K562 (cell line): ENCODE measurements around the gene HHIPL1. TPM values are rescaled to one million over a fixed set of nuclear protein-coding genes. Genes with fewer than 3 reads are reported as not detected.

Experiments
- ATAC-seq: fragments of 200-7000 bp; cut with Tn5 transposase; 3 replicates; pipeline ENCODE4 v1.9.1; 2020; ENCODE audit warnings: moderate library complexity
- BruUV-seq: library from RNA; stranded (reverse); fragments of 400-500 nt; replicated peaks from 2 replicates; lab custom pipeline; 2021; lab: Mats Ljungman, UMichigan
- CTCF ChIA-PET: fragments of 300-600 bp; formaldehyde crosslinking; extraction: SDS; loops from one replicate; lab custom pipeline; 2021; ENCODE audit warnings: low intra/inter-chr PET ratio; lab: Yijun Ruan, JAX
- POLR2A ChIA-PET: fragments of 300-600, 350-650 bp; sonication (Branson Sonifier 250); formaldehyde crosslinking; extraction: SDS; loops from one replicate; lab custom pipeline; 2021; ENCODE audit warnings: antibody characterized with exemption, inconsistent platforms; lab: Yijun Ruan, JAX
- DNase-seq, 4 experiments: peaks; one replicate each; pipeline versions ENCODE4 v3.0.0 to v3.0.0-alpha.2; 2011 to 2018; ENCODE audit warnings: low spot score in 3 of 4, mixed read lengths in 3 of 4; ENCODE audit errors: extremely low read depth in 1 of 4
- FAIRE-seq: peaks from 2 replicates; lab custom pipeline; 2011; peaks lifted over from hg19 to GRCh38; lab: Jason Lieb, UNC
- H2AFZ ChIP-seq: 2 replicates; pipeline ENCODE4 v1.6.0; 2011; ENCODE audit warnings: low read depth, low read length, control low read depth, inconsistent platforms
- H3K27ac ChIP-seq: fragments of 200-600 bp; 3 replicates; pipeline ENCODE4 v1.8.0; 2011; ENCODE audit warnings: low read depth, mild to moderate bottlenecking, control low read depth, inconsistent platforms, low read length, moderate library complexity, mixed read lengths; ENCODE audit errors: extremely low read depth
- H3K27me3 ChIP-seq, 2 experiments: fragments of 300-600 bp in 1 of 2; 2 replicates in 1 of 2; 3 replicates in 1 of 2; pipeline versions ENCODE4 v1.6.0 to v1.8.0; 2011; ENCODE audit warnings: inconsistent platforms in 2 of 2, low read length in 2 of 2, mild to moderate bottlenecking in 1 of 2, mixed read lengths in 1 of 2, moderate library complexity in 1 of 2; ENCODE audit not compliant: control insufficient read depth in 2 of 2, insufficient read depth in 2 of 2
- H3K36me3 ChIP-seq: fragments of 300-600 bp; 3 replicates; pipeline ENCODE4 v1.8.0; 2011; ENCODE audit warnings: mild to moderate bottlenecking, low read length, inconsistent platforms; ENCODE audit not compliant: control insufficient read depth, insufficient read depth
- H3K4me1 ChIP-seq, 2 experiments: fragments of 200-600 bp in 1 of 2; replicated peaks in 1 of 2; 2 replicates in 1 of 2; 3 replicates in 1 of 2; pipeline versions ENCODE4 v1.5.1 to v1.8.0; 2011; ENCODE audit warnings: inconsistent platforms in 2 of 2, low read length in 2 of 2, mild to moderate bottlenecking in 1 of 2, mixed read lengths in 1 of 2, moderate library complexity in 1 of 2; ENCODE audit not compliant: control insufficient read depth in 2 of 2, insufficient read depth in 2 of 2
- H3K4me2 ChIP-seq: 2 replicates; pipeline ENCODE4 v1.6.1; 2011; ENCODE audit warnings: low read length, control low read depth, inconsistent platforms, mixed read lengths; ENCODE audit not compliant: insufficient read depth
- H3K4me3 ChIP-seq: fragments of 200-600 bp; sonication (generic), shearing (Covaris generic); 2 replicates; pipeline ENCODE4 v1.5.1; 2016; ENCODE audit warnings: control low read depth, inconsistent platforms
- H3K79me2 ChIP-seq: fragments of 200-600 bp; 3 replicates; pipeline ENCODE4 v1.8.0; 2011; ENCODE audit warnings: low read length, inconsistent platforms; ENCODE audit not compliant: control insufficient read depth, insufficient read depth
- H3K9ac ChIP-seq, 2 experiments: 2 replicates each; pipeline versions ENCODE4 v1.6.0 to v1.6.1; 2011; ENCODE audit warnings: low read depth in 2 of 2, low read length in 2 of 2, control low read depth in 1 of 2, inconsistent platforms in 1 of 2, mild to moderate bottlenecking in 1 of 2, mixed read lengths in 1 of 2; ENCODE audit not compliant: insufficient read depth in 1 of 2
- H3K9me1 ChIP-seq: one replicate; pipeline ENCODE4 v1.6.0; 2011; ENCODE audit warnings: inconsistent platforms, mild to moderate bottlenecking, low read length, moderate library complexity; ENCODE audit not compliant: control insufficient read depth, insufficient read depth
- H3K9me3 ChIP-seq: replicated peaks from 2 replicates; pipeline ENCODE4 v1.5.1; 2011; ENCODE audit warnings: low read depth, low read length, inconsistent platforms; ENCODE audit not compliant: control insufficient read depth, insufficient read depth
- H4K20me1 ChIP-seq: replicated peaks from 2 replicates; pipeline ENCODE4 v1.6.1; 2011; ENCODE audit warnings: low read length, inconsistent platforms, mixed read lengths; ENCODE audit not compliant: control insufficient read depth, insufficient read depth
- CCNT2 ChIP-seq: IDR thresholded peaks from 2 replicates; pipeline ENCODE4 v1.6.1; 2011; ENCODE audit warnings: borderline replicate concordance, low read depth, mild to moderate bottlenecking, moderate library complexity, mixed read lengths, low read length; ENCODE audit not compliant: insufficient read length; ENCODE audit errors: extremely low read depth
- CHD4 ChIP-seq: fragments of 200-600 bp; sonication (generic); IDR thresholded peaks from 3 replicates; pipeline ENCODE4 v1.6.1; 2012; ENCODE audit warnings: low read depth, mild to moderate bottlenecking, mixed read lengths, low read length, inconsistent platforms; ENCODE audit not compliant: insufficient read depth, insufficient replicate concordance, poor library complexity, severe bottlenecking
- DNMT1 ChIP-seq: fragments of 450-650 bp; IDR thresholded peaks from 2 replicates; pipeline ENCODE4 v1.6.1; 2016; ENCODE audit warnings: antibody characterized with exemption, mild to moderate bottlenecking
- HMG20A ChIP-seq: fragments of 450-650 bp; formaldehyde crosslinking; conservative IDR thresholded peaks from 2 replicates; pipeline ENCODE4 v1.4.0; 2020; ENCODE audit warnings: mild to moderate bottlenecking, mixed read lengths
- LEF1 ChIP-seq: fragments of 450-650 bp; IDR thresholded peaks from 2 replicates; pipeline ENCODE4 v1.6.1; 2016; ENCODE audit warnings: mild to moderate bottlenecking
- NR1H2 ChIP-seq: sonication (generic); formaldehyde crosslinking; IDR thresholded peaks from 2 replicates; pipeline ENCODE4 v1.4.0; 2020; ENCODE audit warnings: mild to moderate bottlenecking, missing genetic modification reagents
- PHF20 ChIP-seq: fragments of 450-650 bp; IDR thresholded peaks from 2 replicates; pipeline ENCODE4 v1.6.1; 2018; ENCODE audit not compliant: partially characterized antibody
- RFX1 ChIP-seq: fragments of 450-650 bp; IDR thresholded peaks from 2 replicates; pipeline ENCODE4 v1.6.1; 2016; ENCODE audit warnings: mild to moderate bottlenecking, moderate library complexity
- SIN3B ChIP-seq: fragments of 450-650 bp; IDR thresholded peaks from 2 replicates; pipeline ENCODE4 v1.6.1; 2017; ENCODE audit warnings: low read depth, mild to moderate bottlenecking, moderate library complexity
- ZNF134 ChIP-seq: fragments of 250-450 bp; sonication (Bioruptor Pico); conservative IDR thresholded peaks from 2 replicates; pipeline ENCODE4 v1.4.0; 2020
- WGBS: fragments of 100-300 bp; shearing (Covaris generic); methylation state at CpG from one replicate; pipeline ENCODE4 v1.1.6; 2016; ENCODE audit warnings: low coverage, mixed read lengths; ENCODE audit not compliant: insufficient coverage; ENCODE audit errors: missing lambda C conversion rate; 5-methylcytosine and 5-hydroxymethylcytosine counted together
- in situ Hi-C: fragments of 300-500 bp; cut with MboI; formaldehyde crosslinking; loops from 4 replicates; pipeline ENCODE4 v1.15.0; 2018; ENCODE audit warnings: inconsistent platforms, mixed read lengths
- intact Hi-C: fragments of 100-400 bp; cut with micrococcal nuclease; formaldehyde crosslinking; loops from 2 replicates; pipeline ENCODE4 v1.14.2; 2022
- polyA plus RNA-seq, 8 experiments: library from polyadenylated mRNA; depleted of rRNA in 4 of 8; stranded (reverse) in 5 of 8; unstranded in 3 of 8; fragments of >200 nt; fragmentation: Nextera tagmentation in 2 of 8; fragmentation: Illumina TruSeq in 1 of 8; extraction: Ambion mirVana in 2 of 8; extraction: Trizol in 1 of 8; gene quantifications; 2 replicates each; pipeline versions ENCODE4 v1.2.1 to v1.2.3, GENCODE V29; 2011 to 2014; ENCODE audit warnings: inconsistent platforms in 1 of 8, missing spikeins in 1 of 8
- total RNA-seq, 7 experiments: library from RNA; depleted of rRNA in 6 of 7; stranded (reverse); fragments of >200 nt in 6 of 7; fragmentation: Illumina TruSeq in 2 of 7; extraction: Trizol in 2 of 7; gene quantifications; 2 replicates each; pipeline versions ENCODE4 v1.2.1 to v1.2.3, GENCODE V29; 2011 to 2021; ENCODE audit warnings: low replicate concordance in 1 of 7
- TF ChIP-seq, protein P1 (sequence below), 3 experiments: fragments of 200-800 bp in 1 of 3; sonication (Bioruptor generic) in 1 of 3; sonication (generic) in 1 of 3; formaldehyde crosslinking in 1 of 3; IDR thresholded peaks; 2 replicates each; pipeline versions ENCODE4 v1.6.1 to v1.8.0; 2016 to 2022; ENCODE audit warnings: mild to moderate bottlenecking in 2 of 3, missing compliant biosample characterization in 2 of 3, missing genetic modification characterization in 2 of 3, missing genetic modification reagents in 1 of 3
- TF ChIP-seq, protein P2 (sequence below): fragments of 150-350 bp; IDR thresholded peaks from 2 replicates; pipeline ENCODE4 v1.6.1; 2014; ENCODE audit warnings: low read depth, mild to moderate bottlenecking, low read length, borderline replicate concordance

The HHIPL1 gene
- total and polyA plus RNA-seq, 9 of the 15 experiments (the other 6 are each of a cell fraction or from before 2014, with no cell fraction given) = not detected

DNA sequence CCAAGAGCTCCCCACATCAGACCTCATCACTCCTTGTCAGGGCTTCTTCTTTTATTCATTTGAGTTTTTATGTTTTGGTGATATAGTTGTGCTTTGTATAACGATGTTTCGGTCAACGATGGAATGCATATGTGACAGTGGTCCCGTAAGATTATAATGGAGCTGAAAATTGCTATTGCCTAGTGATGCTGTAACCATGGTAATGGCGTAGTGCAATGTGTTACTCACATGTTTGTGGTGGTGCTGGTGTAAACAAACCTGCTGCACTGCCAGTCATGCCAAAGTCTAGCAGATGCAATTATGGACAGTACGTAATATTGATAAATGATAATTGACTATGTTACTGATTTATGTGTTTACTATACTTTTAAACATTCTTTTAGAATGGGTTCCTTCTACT is 55.5 kb downstream of the HHIPL1 start:
- intact Hi-C loops (no loop called here), in situ Hi-C loops (no loop called here)
- Histone ChIP-seq H3K27ac (no peak overlapping the region), H3K27me3 (peaks cover 2 to 13% of the 10 kb centered on the region in 2 experiments; a peak in 3 of 5 replicates), H3K4me2 (no peak overlapping the region), H3K36me3 (no peaks in the 10 kb centered on the region), H4K20me1 (no peaks in the 10 kb centered on the region), H3K9me1 (no peaks in the 10 kb centered on the region), H3K4me1 (no peaks in the 10 kb centered on the region), H2AFZ (no peak overlapping the region), H3K9me3 (peaks cover 4% of the 10 kb centered on the region), H3K79me2 (no peaks in the 10 kb centered on the region), H3K9ac (no peak overlapping the region), H3K4me3 (no peak overlapping the region)
- DNase-seq = no peak
- no TSS peak for BruUV-seq
- no peak for TF ChIP-seq PHF20
- TF ChIP-seq LEF1 = no peak
- TF ChIP-seq RFX1 = peak; percentile 46
- TF ChIP-seq SIN3B = no peak
- POLR2A ChIA-PET = no interaction called here
- CTCF ChIA-PET = no interaction called here
- FAIRE-seq = no peak
- 1% methylated on average over 6 of the region's 6 CpGs for WGBS
- ATAC-seq = no peak

DNA sequence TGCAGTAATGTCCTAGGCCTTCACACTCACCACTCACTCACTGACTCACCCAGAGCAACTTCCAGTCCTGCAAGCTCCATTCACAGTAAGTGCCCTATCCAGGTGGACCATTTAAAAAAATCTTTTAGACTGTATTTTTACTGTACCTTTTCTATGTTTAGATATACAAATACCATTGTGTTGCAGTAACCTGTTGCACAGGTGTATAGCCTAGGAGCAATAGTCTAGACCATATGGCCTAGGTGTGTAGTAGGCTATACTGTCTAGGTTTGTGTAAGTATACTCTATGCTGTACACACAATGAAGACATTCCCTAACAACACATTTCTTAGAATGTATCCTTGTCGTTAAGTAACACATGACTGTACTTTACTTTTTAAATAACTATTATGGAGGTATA is 56.3 kb downstream of the HHIPL1 start:
- Histone ChIP-seq H3K9me3 (peaks cover 4% of the 10 kb centered on the region), H3K79me2 (no peaks in the 10 kb centered on the region), H3K27me3 (peaks cover 2 to 13% of the 10 kb centered on the region in 2 experiments; a peak in 3 of 5 replicates), H3K4me3 (no peak overlapping the region), H3K4me1 (no peaks in the 10 kb centered on the region), H3K9ac (no peak overlapping the region), H3K27ac (no peak overlapping the region), H3K36me3 (no peaks in the 10 kb centered on the region), H3K9me1 (no peaks in the 10 kb centered on the region), H2AFZ (no peak overlapping the region), H4K20me1 (no peaks in the 10 kb centered on the region), H3K4me2 (no peak overlapping the region)
- ATAC-seq (no peak), DNase-seq (no peak), FAIRE-seq (no peak)
- ChIA-PET POLR2A (no interaction called here), CTCF (no interaction called here)
- in situ Hi-C loops = no loop called here
- WGBS = 6% methylated on average over 1 of the region's 1 CpG
- BruUV-seq = no TSS peak
- intact Hi-C loops = no loop called here
- TF ChIP-seq CHD4 (no peak), HMG20A (CRISPR knock-in tag) (no peak), NR1H2 (CRISPR knock-in tag) (no peak), CCNT2 (no peak), ZNF134 (CRISPR knock-in tag) (no peak), DNMT1 (no peak)
- TF ChIP-seq, protein P1, sequence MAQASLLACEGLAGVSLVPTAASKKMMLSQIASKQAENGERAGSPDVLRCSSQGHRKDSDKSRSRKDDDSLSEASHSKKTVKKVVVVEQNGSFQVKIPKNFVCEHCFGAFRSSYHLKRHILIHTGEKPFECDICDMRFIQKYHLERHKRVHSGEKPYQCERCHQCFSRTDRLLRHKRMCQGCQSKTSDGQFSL (CRISPR knock-in tag; IDR thresholded peaks at IDR 0.05) = no peak
- TF ChIP-seq, protein P1 (tag; IDR thresholded peaks at IDR 0.05) = no peak
- TF ChIP-seq, protein P2, sequence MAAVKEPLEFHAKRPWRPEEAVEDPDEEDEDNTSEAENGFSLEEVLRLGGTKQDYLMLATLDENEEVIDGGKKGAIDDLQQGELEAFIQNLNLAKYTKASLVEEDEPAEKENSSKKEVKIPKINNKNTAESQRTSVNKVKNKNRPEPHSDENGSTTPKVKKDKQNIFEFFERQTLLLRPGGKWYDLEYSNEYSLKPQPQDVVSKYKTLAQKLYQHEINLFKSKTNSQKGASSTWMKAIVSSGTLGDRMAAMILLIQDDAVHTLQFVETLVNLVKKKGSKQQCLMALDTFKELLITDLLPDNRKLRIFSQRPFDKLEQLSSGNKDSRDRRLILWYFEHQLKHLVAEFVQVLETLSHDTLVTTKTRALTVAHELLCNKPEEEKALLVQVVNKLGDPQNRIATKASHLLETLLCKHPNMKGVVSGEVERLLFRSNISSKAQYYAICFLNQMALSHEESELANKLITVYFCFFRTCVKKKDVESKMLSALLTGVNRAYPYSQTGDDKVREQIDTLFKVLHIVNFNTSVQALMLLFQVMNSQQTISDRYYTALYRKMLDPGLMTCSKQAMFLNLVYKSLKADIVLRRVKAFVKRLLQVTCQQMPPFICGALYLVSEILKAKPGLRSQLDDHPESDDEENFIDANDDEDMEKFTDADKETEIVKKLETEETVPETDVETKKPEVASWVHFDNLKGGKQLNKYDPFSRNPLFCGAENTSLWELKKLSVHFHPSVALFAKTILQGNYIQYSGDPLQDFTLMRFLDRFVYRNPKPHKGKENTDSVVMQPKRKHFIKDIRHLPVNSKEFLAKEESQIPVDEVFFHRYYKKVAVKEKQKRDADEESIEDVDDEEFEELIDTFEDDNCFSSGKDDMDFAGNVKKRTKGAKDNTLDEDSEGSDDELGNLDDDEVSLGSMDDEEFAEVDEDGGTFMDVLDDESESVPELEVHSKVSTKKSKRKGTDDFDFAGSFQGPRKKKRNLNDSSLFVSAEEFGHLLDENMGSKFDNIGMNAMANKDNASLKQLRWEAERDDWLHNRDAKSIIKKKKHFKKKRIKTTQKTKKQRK = no peak
